ENCODE data around the gene PRKAG2.
"Not testable (repeated sequence)": the region's sequence is repeated elsewhere in the genome, so short reads cannot be mapped to it uniquely, and the experiment has no call there.

PRKAG2 gene

GRCh38 chr7:151542606-151543130 is 334.2 kb downstream of the PRKAG2 start:
- CTCF ChIA-PET, result interaction anchor here (1.6 kb wide), 1 partner anchor 22 kb away, joined by 3 read pairs; no protein-coding TSS in a partner anchor
- no peak for DNase-seq (ENCODE audit: extremely low spot score)
- TF ChIP-seq CTCF (IDR thresholded peaks at IDR 0.05; ENCODE audit: control extremely low read depth, extremely low read depth, low read depth, missing control alignments), result no peak
- POLR2A ChIA-PET, result no interaction called here

- TF ChIP-seq CTCF (IDR thresholded peaks at IDR 0.05; ENCODE audit: control extremely low read depth, extremely low read depth, low read depth, missing control alignments), result no peak
- ChIA-PET CTCF (interaction anchor here (0.9 to 1.6 kb wide), 3 partner anchors 8 to 22 kb away, joined by 3 read pairs; no protein-coding TSS in a partner anchor), POLR2A (no interaction called here)
- no peak for DNase-seq (ENCODE audit: extremely low spot score)
These were observed 335.0 kb downstream of the PRKAG2 start for GRCh38 chr7:151541709-151542499.

GRCh38 chr7:151540146-151540545 is 336.8 kb downstream of the PRKAG2 start:
- ChIA-PET CTCF (no interaction called here), POLR2A (no interaction called here)
- TF ChIP-seq CTCF (IDR thresholded peaks at IDR 0.05; ENCODE audit: control extremely low read depth, extremely low read depth, low read depth, missing control alignments), result no peak
- no peak for DNase-seq (ENCODE audit: extremely low spot score)

GRCh38 chr7:151539088-151539671 is 337.7 kb downstream of the PRKAG2 start:
- ChIA-PET POLR2A (interaction anchor here (1.1 kb wide), 1 partner anchor 19 kb away, joined by 5 read pairs; the partner anchor contains the start of gene RHEB), CTCF (interaction anchor here (0.9 to 1.7 kb wide), 6 partner anchors 13 to 189 kb away, joined by 3 to 4 read pairs (median 3); no protein-coding TSS in a partner anchor)
- no peak for TF ChIP-seq CTCF (IDR thresholded peaks at IDR 0.05; ENCODE audit: control extremely low read depth, extremely low read depth, low read depth, missing control alignments)
- DNase-seq (ENCODE audit: extremely low spot score), result no peak

- ChIA-PET POLR2A (interaction anchor here (1.1 kb wide), 1 partner anchor 18 kb away, joined by 5 read pairs; the partner anchor contains the start of gene RHEB), CTCF (interaction anchor here (0.9 to 1.7 kb wide), 5 partner anchors 14 to 187 kb away, joined by 3 to 4 read pairs (median 3); no protein-coding TSS in a partner anchor)
- TF ChIP-seq CTCF (IDR thresholded peaks at IDR 0.05; ENCODE audit: control extremely low read depth, extremely low read depth, low read depth, missing control alignments), result no peak
- no peak for DNase-seq (ENCODE audit: extremely low spot score)
These were observed 338.9 kb downstream of the PRKAG2 start for GRCh38 chr7:151537818-151538561.

- DNase-seq (ENCODE audit: extremely low spot score); CTCF ChIA-PET; POLR2A ChIA-PET: not testable (repeated sequence)
These were observed 340.7 kb downstream of the PRKAG2 start for GRCh38 chr7:151536178-151536577.
